KOPT-K1 (cell line): ENCODE data around the gene FAM193B.
"Not testable (repeated sequence)": the region's sequence is repeated elsewhere in the genome, so short reads cannot be mapped to it uniquely, and the experiment has no call there.

Experiments used
- H3K27ac ChIP-seq: fragments of 200-600 bp; sonication (generic); 2 replicates; pipeline ENCODE4 v1.5.1; 2016; ENCODE audit warnings: antibody characterized with exemption, mild to moderate bottlenecking, low read depth, low read length; ENCODE audit not compliant: poor library complexity, severe bottlenecking
- H3K36me3 ChIP-seq: fragments of 200-600 bp; sonication (generic); 2 replicates; pipeline ENCODE4 v1.5.1; 2017; ENCODE audit warnings: antibody characterized with exemption, mild to moderate bottlenecking, low read length, moderate library complexity; ENCODE audit not compliant: insufficient read depth
- H3K9me3 ChIP-seq: fragments of 200-600 bp; sonication (generic); 2 replicates; pipeline ENCODE4 v1.5.1; 2017; ENCODE audit warnings: antibody characterized with exemption, low read length, mild to moderate bottlenecking; ENCODE audit not compliant: insufficient read depth, poor library complexity, severe bottlenecking

FAM193B gene

GRCh38 chr5:177486256-177486655 is 68.1 kb downstream of the FAM193B start:
- Histone ChIP-seq H3K27ac (no peak overlapping the region), H3K36me3 (no peaks in the 10 kb centered on the region)

GRCh38 chr5:177485753-177486152 is 68.6 kb downstream of the FAM193B start:
- not testable (repeated sequence) for H3K36me3 ChIP-seq, H3K9me3 ChIP-seq, H3K27ac ChIP-seq

More at GRCh38 chr5:177486256-177486655, 68.1 kb downstream of the FAM193B start:
- no peaks in the 10 kb centered on the region for H3K9me3 ChIP-seq

- no peak overlapping the region for H3K27ac ChIP-seq
- no peaks in the 10 kb centered on the region for H3K36me3 ChIP-seq
- no peaks in the 10 kb centered on the region for H3K9me3 ChIP-seq
Measured at GRCh38 chr5:177484902-177485549, 69.3 kb downstream of the FAM193B start.

- no peak overlapping the region for H3K27ac ChIP-seq
- no peaks in the 10 kb centered on the region for H3K9me3 ChIP-seq
- H3K36me3 ChIP-seq: no peaks in the 10 kb centered on the region
Measured at GRCh38 chr5:177483994-177484901, 70.1 kb downstream of the FAM193B start.

- no peaks in the 10 kb centered on the region for H3K36me3 ChIP-seq
- no peaks in the 10 kb centered on the region for H3K9me3 ChIP-seq
- H3K27ac ChIP-seq: no peak overlapping the region
Measured at GRCh38 chr5:177483042-177483441, 71.3 kb downstream of the FAM193B start.

- no peak overlapping the region for H3K27ac ChIP-seq
- no peaks in the 10 kb centered on the region for H3K9me3 ChIP-seq
- H3K36me3 ChIP-seq: no peaks in the 10 kb centered on the region
Measured at GRCh38 chr5:177482359-177482795, 72.0 kb downstream of the FAM193B start.

- Histone ChIP-seq H3K36me3 (no peaks in the 10 kb centered on the region), H3K9me3 (no peaks in the 10 kb centered on the region), H3K27ac (no peak overlapping the region)
Measured at GRCh38 chr5:177479774-177480173, 74.6 kb downstream of the FAM193B start.

GRCh38 chr5:177478711-177479646 is 75.4 kb downstream of the FAM193B start:
- no peak overlapping the region for H3K27ac ChIP-seq
- no peaks in the 10 kb centered on the region for H3K36me3 ChIP-seq
- no peaks in the 10 kb centered on the region for H3K9me3 ChIP-seq

- Histone ChIP-seq H3K9me3 (no peaks in the 10 kb centered on the region), H3K27ac (no peak overlapping the region), H3K36me3 (no peaks in the 10 kb centered on the region)
Measured at GRCh38 chr5:177477701-177478477, 76.5 kb downstream of the FAM193B start.

GRCh38 chr5:177476531-177477233 is 77.7 kb downstream of the FAM193B start:
- H3K27ac ChIP-seq: no peak overlapping the region
- H3K36me3 ChIP-seq: no peaks in the 10 kb centered on the region
- no peaks in the 10 kb centered on the region for H3K9me3 ChIP-seq

- no peak overlapping the region for H3K27ac ChIP-seq
- no peaks in the 10 kb centered on the region for H3K9me3 ChIP-seq
- H3K36me3 ChIP-seq: no peaks in the 10 kb centered on the region
Measured at GRCh38 chr5:177475563-177476427, 78.6 kb downstream of the FAM193B start.

- no peak overlapping the region for H3K27ac ChIP-seq
- H3K9me3 ChIP-seq: no peaks in the 10 kb centered on the region
Measured at GRCh38 chr5:177474846-177475562, 79.4 kb downstream of the FAM193B start.

More at GRCh38 chr5:177474846-177475562, 79.4 kb downstream of the FAM193B start:
- no peaks in the 10 kb centered on the region for H3K36me3 ChIP-seq
